ENCODE measurements around the gene MYO1D. TPM values are rescaled to one million over a fixed set of nuclear protein-coding genes. Genes with fewer than 3 reads are reported as not detected.

Gene MYO1D
- total and polyA plus RNA-seq, 2 donors (not counting 3 experiments of a cell fraction or from before 2014, with no cell fraction given): 37.8 to 85.5 TPM

- peaks cover 3% of the 10 kb centered on the region in 2 experiments for H3K27me3 ChIP-seq (ENCODE audit: control insufficient read depth in 2 of 2, insufficient read depth in 2 of 2, low read length in 2 of 2)
- H3K4me2 ChIP-seq (ENCODE audit: insufficient read depth, low read length): no peak overlapping the region
- no peaks in the 10 kb centered on the region for H3K9me3 ChIP-seq (replicated peaks; ENCODE audit: control insufficient read depth, insufficient read depth, low read length)
- no peaks in the 10 kb centered on the region for H4K20me1 ChIP-seq (replicated peaks; ENCODE audit: control insufficient read depth, extremely low read depth, insufficient read depth, low read length)
- H3K27ac ChIP-seq (ENCODE audit: insufficient read depth, low read depth, low read length): no peak overlapping the region
- no peak overlapping the region for H3K4me3 ChIP-seq (replicated peaks in 1 of 3; ENCODE audit: insufficient read depth in 1 of 3, low read depth in 1 of 3, low read length in 3 of 3)
- H3K9me1 ChIP-seq (replicated peaks; ENCODE audit: control insufficient read depth, extremely low read depth, insufficient read depth, low read length): no peaks in the 10 kb centered on the region
- BruUV-seq (replicated peaks): no TSS peak
- dilution Hi-C loops (cut with MboI; ENCODE audit: extremely low pct_ligation_motif_present, low sequenced_read_pairs): no loop called here
- POLR2A ChIA-PET: no interaction called here
- H3K79me2 ChIP-seq (ENCODE audit: control insufficient read depth, insufficient read depth, low read length): no peaks in the 10 kb centered on the region
- H3K9ac ChIP-seq (replicated peaks; ENCODE audit: extremely low read depth, insufficient read depth, low read length): no peak overlapping the region
- CTCF ChIA-PET: no interaction called here
- H3K36me3 ChIP-seq (ENCODE audit: control insufficient read depth in 2 of 2, extremely low read depth in 1 of 2, insufficient read depth in 2 of 2, low read length in 2 of 2): no peaks in the 10 kb centered on the region
- no peaks in the 10 kb centered on the region for H3K4me1 ChIP-seq (ENCODE audit: control insufficient read depth, extremely low read depth, insufficient read depth, low read length)
- TF ChIP-seq CTCF (IDR thresholded peaks at IDR 0.05; ENCODE audit: extremely low read depth in 1 of 2, insufficient read depth in 1 of 2, low read depth in 1 of 2, low read length in 2 of 2) (no peak), GATA2 (IDR thresholded peaks at IDR 0.05; ENCODE audit: insufficient read depth, insufficient read length, low read depth, low read length) (no peak), POLR2A (IDR thresholded peaks at IDR 0.05; ENCODE audit: low read depth, low read length) (no peak), MYC (IDR thresholded peaks at IDR 0.05; ENCODE audit: low read depth, low read length) (no peak), EZH2 (IDR thresholded peaks at IDR 0.05; ENCODE audit: borderline replicate concordance, low read depth, low read length, severe bottlenecking) (no peak), JUN (IDR thresholded peaks at IDR 0.05; ENCODE audit: borderline replicate concordance, insufficient read depth, insufficient read length, low read depth) (no peak), FOS (IDR thresholded peaks at IDR 0.05; ENCODE audit: borderline replicate concordance, insufficient read depth, low read length) (no peak), POLR2AphosphoS5 (IDR thresholded peaks at IDR 0.05; ENCODE audit: insufficient read depth, low read depth, low read length) (no peak)
- TF ChIP-seq, protein P1, sequence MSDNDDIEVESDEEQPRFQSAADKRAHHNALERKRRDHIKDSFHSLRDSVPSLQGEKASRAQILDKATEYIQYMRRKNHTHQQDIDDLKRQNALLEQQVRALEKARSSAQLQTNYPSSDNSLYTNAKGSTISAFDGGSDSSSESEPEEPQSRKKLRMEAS (IDR thresholded peaks at IDR 0.05; ENCODE audit: insufficient read depth, insufficient read length): no peak
- DNase-seq (ENCODE audit: low read depth, low spot score) (no peak), FAIRE-seq (no peak)
- intact Hi-C loops (cut with micrococcal nuclease): no loop called here
- H2AFZ ChIP-seq (ENCODE audit: low read depth, low read length): no peak overlapping the region
Observed at GRCh38 chr17:32901743-32902142, 24.8 kb upstream of the MYO1D start.
